ENCODE measurements around the gene DDX42.

- TF ChIP-seq GPN1 (CRISPR knock-in tag; IDR thresholded peaks at IDR 0.05; ENCODE audit: borderline replicate concordance): no peak
- TF ChIP-seq KAT7 (CRISPR knock-in tag; IDR thresholded peaks at IDR 0.05; ENCODE audit: borderline replicate concordance): no peak
- no peak for TF ChIP-seq MEIS2 (CRISPR knock-in tag; IDR thresholded peaks at IDR 0.05)
- no peak for TF ChIP-seq ZNF513 (CRISPR knock-in tag; conservative IDR thresholded peaks at IDR 0.05)
- TF ChIP-seq ARID4A (CRISPR knock-in tag; IDR thresholded peaks at IDR 0.05; ENCODE audit: borderline replicate concordance): no peak
- TF ChIP-seq CTCF (CRISPR knock-in tag; IDR thresholded peaks at IDR 0.05): no peak
- TF ChIP-seq RAD51 (IDR thresholded peaks at IDR 0.05; ENCODE audit: borderline replicate concordance): no peak
- TF ChIP-seq ZNF431 (CRISPR knock-in tag; IDR thresholded peaks at IDR 0.05; ENCODE audit: borderline replicate concordance, low read depth): no peak
- TF ChIP-seq NFYB (CRISPR knock-in tag; IDR thresholded peaks at IDR 0.05): no peak
These were observed 79.3 kb downstream of the DDX42 start for GRCh38 chr17:63853260-63853659.
